Measurements from ENCODE around the gene GPRIN2.
"Not testable (repeated sequence)": the region's sequence is repeated elsewhere in the genome, so short reads cannot be mapped to it uniquely, and the experiment has no call there.

- TF ChIP-seq CTCF (IDR thresholded peaks at IDR 0.05; ENCODE audit: low read depth, low read length, poor library complexity, severe bottlenecking); EZH2phosphoT487 (IDR thresholded peaks at IDR 0.05; ENCODE audit: borderline replicate concordance, low read length): not testable (repeated sequence)
These were observed 44.5 kb downstream of the GPRIN2 start for GRCh38 chr10:46512002-46512401.

Measured in DOHH2 (cell line).